Fibroblast of skin of abdomen (primary cell): Measurements from ENCODE around the gene RPS21.
A peak's percentile ranks its signal among the peaks of the same experiment; 100 is the strongest.

ENCODE experiments used
- DNase-seq: peaks from one replicate; pipeline ENCODE4 v3.0.0-alpha.2; 2013

The RPS21 gene

GRCh38 chr20:62354031-62354808 is 32.7 kb upstream of the RPS21 start:
- DNase-seq: no peak

- no peak for DNase-seq
These were observed 32.0 kb upstream of the RPS21 start for GRCh38 chr20:62354811-62355341.

DNA sequence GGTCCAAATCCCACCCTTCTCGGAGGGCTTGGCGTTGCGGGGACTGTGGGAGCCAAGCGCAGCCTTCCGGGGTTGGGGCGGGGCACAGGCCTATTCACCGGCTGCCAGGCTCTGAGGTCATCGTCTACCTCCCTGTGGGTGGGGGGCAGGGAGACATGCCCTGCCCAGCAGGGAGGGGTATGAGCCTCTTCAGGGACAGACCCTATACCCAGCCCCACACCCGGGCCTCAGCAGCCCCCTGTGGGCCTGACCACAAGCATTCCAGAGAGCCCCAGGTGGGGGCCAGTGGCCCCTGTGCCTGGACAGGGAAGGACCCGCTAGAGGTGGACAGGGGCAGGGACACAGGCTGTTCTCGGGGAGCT is 31.4 kb upstream of the RPS21 start:
- DNase-seq: peak; percentile 23

DNA sequence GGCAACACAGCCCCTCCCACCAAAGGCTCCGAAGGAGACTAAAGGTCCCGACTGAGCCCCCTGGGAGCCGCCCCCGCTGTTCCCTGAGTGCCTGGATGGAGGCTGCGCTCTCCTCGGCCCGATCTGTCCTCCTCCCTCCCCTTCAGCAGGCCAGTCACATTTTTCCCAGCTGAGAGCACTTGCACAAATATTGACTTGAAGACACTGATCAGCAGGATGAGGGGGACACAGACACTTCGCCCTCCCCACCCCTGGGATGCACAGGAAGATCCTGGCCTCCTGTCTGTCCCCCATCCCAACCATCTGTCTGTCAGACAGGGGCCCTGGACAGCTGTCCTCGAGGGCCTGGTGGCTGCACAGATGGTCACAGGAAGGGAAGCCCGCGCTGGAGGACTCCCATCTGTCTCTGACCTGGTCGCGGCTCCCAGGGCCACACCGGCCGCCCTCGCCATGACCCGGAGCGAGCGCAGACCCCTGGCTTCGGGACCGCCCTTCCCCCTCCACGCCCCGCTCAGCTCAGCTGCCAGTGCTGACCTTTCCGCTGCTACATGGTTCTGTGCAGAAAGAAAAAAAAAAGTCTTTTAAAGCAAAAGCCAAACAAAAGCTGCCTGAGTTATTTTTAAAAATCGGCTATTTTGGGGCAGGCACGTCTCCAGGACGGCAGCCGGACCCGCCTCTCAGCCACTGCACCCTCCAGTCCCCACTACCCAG is 30.9 kb upstream of the RPS21 start:
- DNase-seq: no peak

DNA sequence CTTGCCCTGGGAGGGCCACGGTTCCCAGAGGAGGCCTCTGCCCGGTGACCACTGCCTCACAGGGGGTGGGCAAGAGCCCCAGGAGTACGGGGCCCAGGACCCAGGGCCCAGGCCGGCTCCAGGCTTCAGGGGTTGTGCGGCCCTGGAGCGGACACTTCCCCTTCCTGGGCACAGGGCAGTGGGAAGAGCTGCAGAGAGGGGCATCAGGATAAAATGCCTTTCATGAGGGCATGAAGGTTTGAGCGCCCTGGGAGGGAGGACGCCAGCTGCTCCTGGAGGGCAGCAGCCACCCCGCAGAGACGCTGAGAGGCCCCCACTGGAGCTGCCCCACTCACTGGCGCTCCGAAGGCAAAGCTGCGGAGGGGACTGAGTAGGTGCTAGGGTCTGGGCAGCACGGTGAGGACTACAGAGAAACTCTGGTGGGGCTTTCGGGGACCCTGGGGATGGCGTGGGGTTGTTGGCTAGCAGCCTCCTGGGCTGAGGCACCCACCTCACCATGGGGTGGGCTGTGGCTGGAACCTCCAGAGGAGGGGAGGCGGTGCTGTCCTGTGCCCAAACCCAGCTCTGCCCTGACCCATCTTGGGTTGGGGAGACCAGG is 30.2 kb upstream of the RPS21 start:
- DNase-seq: no peak

DNA sequence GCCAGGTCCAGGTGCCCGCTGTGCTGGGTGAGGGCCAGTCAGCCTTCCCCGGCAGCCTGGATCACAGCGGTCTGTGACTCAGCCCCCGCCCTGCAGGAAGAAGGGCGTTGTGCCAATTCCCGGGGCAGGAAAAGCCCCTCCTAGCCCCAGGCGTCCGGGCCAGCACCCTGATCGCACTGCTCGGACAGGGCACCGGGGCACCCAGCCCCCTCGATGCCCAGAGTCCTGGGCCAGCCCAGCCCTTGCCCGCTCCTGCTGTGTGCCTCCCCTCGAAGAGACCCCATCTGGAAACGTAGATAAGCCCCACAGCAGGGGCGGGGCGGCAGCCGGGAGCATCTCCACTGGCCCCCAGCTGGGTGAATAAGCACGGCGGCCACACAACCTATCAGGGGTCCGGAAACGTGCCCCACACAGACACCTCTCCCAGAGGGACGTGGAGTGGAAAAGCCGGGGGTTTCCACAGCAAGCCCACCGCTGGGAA is 29.7 kb upstream of the RPS21 start:
- peak; percentile 41 for DNase-seq

DNA sequence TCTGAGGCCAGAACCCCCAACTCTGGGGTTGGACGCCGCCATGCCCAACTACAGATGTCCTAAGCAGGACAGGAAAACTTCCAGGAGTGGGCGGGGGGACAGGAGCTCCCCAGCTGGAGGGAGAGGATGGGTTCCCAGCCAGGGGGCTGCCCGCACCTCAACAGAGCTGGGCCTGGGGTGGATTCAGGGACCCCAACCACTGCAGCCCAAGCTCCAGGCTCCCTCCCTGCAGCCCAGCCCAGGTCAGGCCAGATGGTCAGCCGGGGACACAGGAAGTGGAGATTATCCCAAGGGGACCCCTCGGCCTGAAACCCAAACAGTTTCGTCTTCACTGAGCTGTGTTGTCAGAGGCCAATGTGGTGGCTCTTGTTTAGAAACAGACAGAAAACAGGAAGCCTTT is 29.2 kb upstream of the RPS21 start:
- no peak for DNase-seq

GRCh38 chr20:62358171-62359042 is 28.5 kb upstream of the RPS21 start:
- no peak for DNase-seq

- no peak for DNase-seq
These were observed 27.8 kb upstream of the RPS21 start for GRCh38 chr20:62359043-62359490.

GRCh38 chr20:62359491-62360121 is 27.3 kb upstream of the RPS21 start:
- no peak for DNase-seq

GRCh38 chr20:62360854-62361798 is 25.8 kb upstream of the RPS21 start:
- DNase-seq: no peak

DNA sequence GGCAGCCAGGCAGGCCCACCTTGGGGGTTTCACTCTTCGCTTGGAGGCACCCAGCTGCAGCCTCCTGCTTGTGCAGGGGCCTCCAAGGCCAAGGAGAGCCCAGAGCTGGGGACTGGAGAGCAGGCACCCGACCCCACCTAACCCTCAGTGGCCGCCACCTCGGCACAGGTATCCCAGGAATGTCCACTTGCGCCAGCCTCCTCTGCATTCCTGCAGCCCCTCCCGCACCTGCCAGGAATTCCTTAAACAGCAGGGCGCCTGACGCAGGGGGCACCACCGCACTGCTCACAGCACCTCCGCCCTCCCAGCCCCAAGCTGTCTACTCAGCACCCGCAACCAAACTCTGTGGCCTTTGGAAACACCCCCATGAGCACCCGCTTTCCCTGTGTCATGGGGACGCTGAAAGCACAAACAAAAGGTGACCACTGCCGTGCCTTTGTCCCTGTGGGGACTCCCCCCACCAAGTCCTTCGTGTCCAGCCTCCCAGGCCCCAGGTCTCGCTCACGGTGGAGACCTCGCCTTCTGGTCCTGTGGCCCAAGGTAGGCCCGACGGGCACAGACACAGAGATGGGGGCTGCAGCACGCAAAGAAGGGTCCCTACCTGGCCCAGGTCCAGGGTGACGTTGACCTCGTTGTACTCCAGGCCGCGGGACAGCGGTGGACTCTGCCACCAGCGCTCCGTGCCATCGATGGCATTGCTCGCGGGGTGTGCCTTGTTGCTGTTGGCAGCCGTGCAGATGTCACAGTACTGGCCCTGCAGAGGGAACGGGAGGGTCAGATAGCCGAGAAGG is 24.9 kb upstream of the RPS21 start:
- DNase-seq: no peak

GRCh38 chr20:62362590-62362940 is 24.3 kb upstream of the RPS21 start:
- no peak for DNase-seq

GRCh38 chr20:62362991-62363919 is 23.6 kb upstream of the RPS21 start:
- no peak for DNase-seq

- no peak for DNase-seq
These were observed 22.7 kb upstream of the RPS21 start for GRCh38 chr20:62363920-62364851.

DNA sequence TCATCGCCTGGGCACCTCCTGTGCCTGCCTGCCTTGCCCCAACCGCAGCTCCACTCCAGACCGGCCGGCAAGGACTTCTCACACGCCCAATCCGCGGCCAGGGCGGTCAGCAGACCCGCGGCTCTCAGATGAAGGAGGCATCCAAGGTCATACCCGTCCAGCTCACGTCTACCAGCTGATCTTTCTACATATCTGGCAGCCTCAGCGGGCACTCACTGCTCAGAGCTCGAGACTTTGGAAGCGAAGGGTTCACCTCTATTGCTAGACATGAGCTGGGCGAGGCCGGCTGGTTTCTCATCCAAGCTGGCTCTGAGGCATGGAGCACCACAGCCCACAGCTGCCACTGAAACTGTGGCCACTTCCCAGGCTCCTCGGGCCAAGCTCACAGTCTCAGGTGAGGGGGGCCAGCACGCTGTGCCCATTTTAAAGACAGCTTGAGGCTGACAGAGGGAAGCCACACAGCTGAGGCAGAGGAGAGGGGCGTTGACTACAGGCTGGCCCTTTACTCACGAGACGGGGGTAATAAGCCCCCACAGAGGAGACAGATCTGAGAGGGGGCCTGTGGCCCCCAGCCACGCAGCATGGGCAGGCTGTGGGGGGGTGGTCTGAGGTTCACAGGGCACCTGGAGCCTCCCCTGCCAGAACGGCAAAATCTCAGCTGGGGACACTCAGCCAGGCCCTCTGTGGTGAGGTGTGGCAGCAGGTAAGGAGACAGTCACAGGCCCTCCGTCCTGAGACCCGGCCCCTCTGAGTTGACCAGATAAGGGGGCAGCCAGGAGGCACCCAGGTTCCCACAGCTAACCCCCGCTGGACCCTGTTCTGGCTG is 21.8 kb upstream of the RPS21 start:
- DNase-seq: no peak
